AG04450 (cell line): ENCODE results near the gene AOX1. TPM values are rescaled to one million over a fixed set of nuclear protein-coding genes. Genes with fewer than 3 reads are reported as not detected.

ENCODE experiments used
- CTCF ChIA-PET: fragments of 300-600, 350-600 bp; formaldehyde crosslinking; extraction: SDS; loops from one replicate; lab custom pipeline; 2022; ENCODE audit warnings: antibody characterized with exemption, inconsistent platforms; lab: Charles Lee
- POLR2A ChIA-PET: fragments of 350-600 bp; formaldehyde crosslinking; extraction: SDS; loops from one replicate; lab custom pipeline; 2021; ENCODE audit warnings: antibody characterized with exemption, inconsistent platforms; lab: Yijun Ruan, JAX
- DNase-seq: peaks from one replicate; pipeline ENCODE4 v3.0.0-alpha.2; 2011; ENCODE audit warnings: low read depth, low spot score
- H3K27ac ChIP-seq: one replicate; pipeline ENCODE4 v1.5.1; 2012; ENCODE audit warnings: low read depth, low read length, control low read depth
- H3K27me3 ChIP-seq: one replicate; pipeline ENCODE4 v1.6.0; 2012; ENCODE audit warnings: low read length; ENCODE audit not compliant: control insufficient read depth, insufficient read depth
- H3K4me3 ChIP-seq: 2 replicates; pipeline ENCODE4 v1.5.1; 2011; ENCODE audit warnings: mild to moderate bottlenecking, low read depth, low read length, control low read depth
- H3K9me3 ChIP-seq: 2 replicates; pipeline ENCODE4 v1.5.1; 2012; ENCODE audit warnings: low read length; ENCODE audit not compliant: control insufficient read depth, insufficient read depth
- CTCF ChIP-seq: IDR thresholded peaks from 2 replicates; pipeline ENCODE4 v1.5.1; 2011; ENCODE audit warnings: low read depth, low read length, control low read depth, inconsistent platforms
- polyA plus RNA-seq: library from polyadenylated mRNA; depleted of rRNA; stranded (reverse); fragments of >200 nt; gene quantifications from 2 replicates; pipeline ENCODE4 v1.2.3, GENCODE V29; 2011

AOX1 gene
- polyA plus RNA-seq, 1 experiment, result 7.9 TPM

DNA sequence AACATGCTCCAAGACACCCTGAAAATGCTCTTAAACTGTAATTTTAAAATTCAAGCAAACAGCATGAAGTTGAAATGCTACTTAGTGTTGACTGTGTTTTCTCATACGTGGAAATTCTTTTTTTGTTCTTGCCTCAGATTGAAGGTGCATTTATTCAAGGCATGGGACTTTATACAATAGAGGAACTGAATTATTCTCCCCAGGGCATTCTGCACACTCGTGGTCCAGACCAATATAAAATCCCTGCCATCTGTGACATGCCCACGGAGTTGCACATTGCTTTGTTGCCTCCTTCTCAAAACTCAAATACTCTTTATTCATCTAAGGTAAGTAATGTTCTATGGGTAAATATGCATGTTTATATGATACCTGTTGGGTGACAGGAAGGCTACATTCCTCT is 82.7 kb downstream of the AOX1 start:
- Histone ChIP-seq H3K4me3 (no peak overlapping the region), H3K27ac (no peak overlapping the region), H3K27me3 (no peaks in the 10 kb centered on the region), H3K9me3 (no peaks in the 10 kb centered on the region)
- POLR2A ChIA-PET, result no interaction called here
- no peak for TF ChIP-seq CTCF
- CTCF ChIA-PET, result no interaction called here
- DNase-seq, result no peak

DNA sequence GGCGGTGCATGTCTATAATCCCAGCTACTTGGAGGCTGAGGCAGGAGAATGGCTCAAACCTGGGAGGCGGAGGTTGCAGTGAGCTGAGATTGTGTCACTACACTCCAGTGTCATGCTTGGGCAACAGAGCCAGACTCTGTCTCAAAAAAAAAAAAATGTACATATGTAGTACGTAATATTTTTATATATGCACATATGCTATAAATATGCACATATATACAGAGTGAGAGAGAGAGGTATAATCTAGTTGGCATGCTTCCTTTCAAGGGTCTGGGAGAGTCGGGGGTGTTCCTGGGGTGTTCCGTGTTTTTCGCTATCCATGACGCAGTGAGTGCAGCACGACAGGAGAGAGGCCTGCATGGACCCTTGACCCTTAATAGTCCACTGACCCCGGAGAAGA is 83.5 kb downstream of the AOX1 start:
- H3K27me3 ChIP-seq, result no peaks in the 10 kb centered on the region
- CTCF ChIA-PET, result no interaction called here
- no peak for DNase-seq
- POLR2A ChIA-PET, result no interaction called here
- H3K9me3 ChIP-seq, result no peaks in the 10 kb centered on the region
- no peak overlapping the region for H3K4me3 ChIP-seq
- no peak for TF ChIP-seq CTCF
- H3K27ac ChIP-seq, result no peak overlapping the region

DNA sequence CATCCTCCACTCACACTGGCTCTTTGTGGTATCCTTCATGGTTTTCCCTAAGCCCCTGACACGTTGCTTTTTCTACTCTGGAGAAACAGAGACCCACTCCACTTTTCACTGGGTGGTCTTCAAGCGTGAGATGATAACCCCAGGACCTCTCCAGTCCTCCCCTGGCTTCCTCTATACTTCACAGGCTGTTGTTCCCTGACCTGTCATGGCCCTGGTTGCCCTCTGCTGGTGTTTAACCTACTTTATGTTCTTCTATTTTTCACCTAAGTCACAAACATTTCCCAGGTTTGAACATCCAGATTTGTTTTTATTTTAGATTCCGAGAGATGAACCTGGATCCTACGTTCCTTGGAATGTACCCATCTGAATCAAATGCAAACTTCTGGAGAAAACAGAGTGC is 84.5 kb downstream of the AOX1 start:
- Histone ChIP-seq H3K27ac (no peak overlapping the region), H3K4me3 (no peak overlapping the region), H3K27me3 (no peaks in the 10 kb centered on the region), H3K9me3 (no peaks in the 10 kb centered on the region)
- CTCF ChIA-PET, result no interaction called here
- DNase-seq, result no peak
- TF ChIP-seq CTCF, result no peak
- POLR2A ChIA-PET, result no interaction called here

DNA sequence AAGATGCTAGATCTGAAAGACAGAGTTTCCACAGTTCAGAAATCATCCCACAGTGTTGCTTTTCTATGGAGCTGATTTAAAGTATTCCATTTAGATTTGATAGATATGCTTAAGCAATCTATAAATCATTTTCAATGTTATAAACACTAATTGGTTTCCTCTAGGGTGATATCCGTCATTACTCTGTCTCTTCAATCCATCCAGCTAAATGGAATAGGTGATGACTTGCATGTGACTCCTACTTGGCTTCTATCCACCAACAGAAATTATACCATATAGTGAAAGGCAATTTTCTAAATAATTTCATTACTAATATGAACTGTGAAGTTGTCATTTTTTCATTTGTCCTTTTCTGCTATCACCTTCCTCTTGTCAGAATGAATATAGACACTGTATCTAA is 84.9 kb downstream of the AOX1 start:
- DNase-seq, result no peak
- no peaks in the 10 kb centered on the region for H3K27me3 ChIP-seq
- ChIA-PET CTCF (no interaction called here), POLR2A (no interaction called here)
- no peak for TF ChIP-seq CTCF
- H3K9me3 ChIP-seq, result no peaks in the 10 kb centered on the region
- no peak overlapping the region for H3K27ac ChIP-seq
- no peak overlapping the region for H3K4me3 ChIP-seq

DNA sequence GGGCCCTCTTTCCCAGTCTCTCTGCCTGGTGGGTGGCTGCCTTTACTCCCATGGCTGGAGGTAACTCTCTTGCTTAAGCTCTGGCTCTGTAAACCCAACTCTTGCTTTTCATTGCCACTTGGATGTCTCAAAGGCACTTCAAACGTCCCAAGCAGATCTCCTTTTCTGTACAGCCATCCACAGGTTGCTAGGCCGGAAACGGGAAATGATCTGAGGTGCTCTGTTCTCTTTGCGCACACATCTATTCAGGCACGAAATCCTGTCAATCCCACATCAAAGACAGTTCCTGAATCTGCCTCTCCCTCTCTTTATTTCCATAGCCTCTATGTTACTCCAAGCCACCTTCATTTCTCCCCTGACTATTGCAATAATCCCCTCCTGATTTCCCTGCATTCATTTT is 87.4 kb downstream of the AOX1 start:
- no peak for TF ChIP-seq CTCF
- H3K27ac ChIP-seq, result no peak overlapping the region
- peaks cover 2% of the 10 kb centered on the region for H3K27me3 ChIP-seq
- ChIA-PET POLR2A (no interaction called here), CTCF (no interaction called here)
- no peak overlapping the region for H3K4me3 ChIP-seq
- no peaks in the 10 kb centered on the region for H3K9me3 ChIP-seq
- no peak for DNase-seq
